Lung (tissue), 12 donors: ENCODE measurements around the gene NLRP12. TPM values are rescaled to one million over a fixed set of nuclear protein-coding genes. Genes with fewer than 3 reads are reported as not detected.

Experiments used
- ATAC-seq: fragments of 200-7000 bp; cut with Tn5 transposase; one replicate; pipeline ENCODE4 v1.9.1; 2020; ENCODE audit warnings: moderate number of reproducible peaks; ENCODE audit not compliant: insufficient read depth, low FRiP score
- DNase-seq, 3 donors: peaks; one replicate each; pipeline ENCODE4 v3.0.0-alpha.2; 2013 to 2017
- H3K27ac ChIP-seq, 2 donors: one replicate each; pipeline ENCODE4 v1.5.1; 2013; ENCODE audit warnings: mild to moderate bottlenecking in 2 of 2, moderate library complexity in 2 of 2, control low read depth in 1 of 2, inconsistent platforms in 1 of 2, low read depth in 1 of 2, low read length in 1 of 2
- H3K27me3 ChIP-seq, 3 donors: one replicate each; pipeline ENCODE4 v1.5.1; 2013; ENCODE audit warnings: low read length in 2 of 3; ENCODE audit not compliant: control insufficient read depth in 3 of 3, insufficient read depth in 3 of 3
- H3K36me3 ChIP-seq, 4 donors: one replicate each; pipeline ENCODE4 v1.5.1; 2013; ENCODE audit warnings: low read length in 4 of 4, mild to moderate bottlenecking in 1 of 4, moderate library complexity in 1 of 4; ENCODE audit not compliant: control insufficient read depth in 4 of 4, insufficient read depth in 4 of 4
- H3K4me1 ChIP-seq, 5 donors: one replicate each; pipeline ENCODE4 v1.5.1; 2013; ENCODE audit warnings: low read length in 5 of 5, mild to moderate bottlenecking in 2 of 5, moderate library complexity in 1 of 5; ENCODE audit not compliant: control insufficient read depth in 5 of 5, insufficient read depth in 5 of 5
- H3K4me3 ChIP-seq: one replicate; pipeline ENCODE4 v1.5.1; 2013; ENCODE audit warnings: mild to moderate bottlenecking, control low read depth, moderate library complexity
- H3K9ac ChIP-seq, 2 donors: one replicate each; pipeline ENCODE4 v1.5.1; 2013; ENCODE audit warnings: low read length in 2 of 2, control low read depth in 1 of 2; ENCODE audit not compliant: insufficient read depth in 1 of 2
- H3K9me3 ChIP-seq, 4 donors: one replicate each; pipeline ENCODE4 v1.5.1; 2013; ENCODE audit warnings: low read length in 3 of 4, mild to moderate bottlenecking in 1 of 4, moderate library complexity in 1 of 4; ENCODE audit not compliant: control insufficient read depth in 4 of 4, insufficient read depth in 3 of 4
- CTCF ChIP-seq: IDR thresholded peaks from 2 replicates; pipeline ENCODE4 v1.5.1; 2012; ENCODE audit warnings: mild to moderate bottlenecking; ENCODE audit errors: control extremely low read depth, extremely low read depth
- WGBS, 2 donors: extraction: QIAGEN DNeasy Blood & Tissue Kit; methylation state at CpG; one replicate each; pipeline ENCODE4 v1.1.7; 2013; 5-methylcytosine and 5-hydroxymethylcytosine counted together
- polyA plus RNA-seq, 2 donors: library from polyadenylated mRNA; stranded (reverse); fragments of 200-250 nt; gene quantifications; one replicate each; pipeline ENCODE4 v1.2.1, GENCODE V29; 2013
- total RNA-seq, 2 donors: library from RNA; depleted of rRNA in 1 of 2; stranded (reverse); fragments of >200 nt in 1 of 2; gene quantifications; one replicate each; pipeline ENCODE4 v1.2.1, GENCODE V29; 2014 to 2021
- donor health status: control.
- donor health status: control.
- donor health status: Bipolar disorder and iron deficiency.
- donor health status: healthy.
- donor health status: DM: yes; HTN: yes; CAD: no.

The NLRP12 gene
- total and polyA plus RNA-seq, 4 donors: 1.1 to 11.5 (median 5.8) TPM

- 23 to 29% methylated on average over 5 of the region's 5 CpGs for WGBS, 2 donors
- peaks cover 0 to 3% (median 0%) of the 10 kb centered on the region in 4 donors for H3K36me3 ChIP-seq
- no peak overlapping the region for H3K4me3 ChIP-seq
- peak in 2 of 3 donors; percentile 25 to 58 for DNase-seq
- peak; percentile 34 for TF ChIP-seq CTCF
- H3K4me1 ChIP-seq: no peaks in the 10 kb centered on the region
- no peaks in the 10 kb centered on the region for H3K27me3 ChIP-seq
- H3K27ac ChIP-seq: no peak overlapping the region
- H3K9me3 ChIP-seq: no peaks in the 10 kb centered on the region
- ATAC-seq: no peak
- no peak overlapping the region for H3K9ac ChIP-seq
Observed at GRCh38 chr19:53808710-53809125, 15.4 kb downstream of the NLRP12 start.

- Histone ChIP-seq H3K27ac (no peak overlapping the region), H3K27me3 (no peaks in the 10 kb centered on the region), H3K4me1 (no peaks in the 10 kb centered on the region), H3K9me3 (peaks cover 0 to 2% (median 0%) of the 10 kb centered on the region in 4 donors), H3K36me3 (peaks cover 0 to 5% (median 0%) of the 10 kb centered on the region in 4 donors), H3K4me3 (no peak overlapping the region), H3K9ac (no peak overlapping the region)
- ATAC-seq: no peak
- no peak for DNase-seq
- WGBS, 2 donors: 90 to 96% methylated on average over 9 of the region's 9 CpGs
- TF ChIP-seq CTCF: no peak
Observed at GRCh38 chr19:53801257-53801656, 22.9 kb downstream of the NLRP12 start.

- 66 to 79% methylated on average over 4 of the region's 4 CpGs for WGBS, 2 donors
- no peaks in the 10 kb centered on the region for H3K27me3 ChIP-seq
- no peak for ATAC-seq
- H3K27ac ChIP-seq: no peak overlapping the region
- no peak overlapping the region for H3K9ac ChIP-seq
- H3K9me3 ChIP-seq: no peaks in the 10 kb centered on the region
- no peak for TF ChIP-seq CTCF
- H3K4me3 ChIP-seq: no peak overlapping the region
- no peaks in the 10 kb centered on the region for H3K4me1 ChIP-seq
- peaks cover 0 to 2% (median 0%) of the 10 kb centered on the region in 4 donors for H3K36me3 ChIP-seq
- DNase-seq: no peak
Observed at GRCh38 chr19:53795019-53795418, 29.1 kb downstream of the NLRP12 start.

- WGBS, 2 donors: 28 to 30% methylated on average over 10 of the region's 10 CpGs
- TF ChIP-seq CTCF: peak; percentile 98
- ATAC-seq (peak; percentile 94), DNase-seq (peak; percentile 84 to 88 (median 85))
- no peaks in the 10 kb centered on the region for H3K9me3 ChIP-seq
- H3K27ac ChIP-seq: no peak overlapping the region
- H3K4me1 ChIP-seq: no peaks in the 10 kb centered on the region
- H3K27me3 ChIP-seq: no peaks in the 10 kb centered on the region
- H3K36me3 ChIP-seq: no peaks in the 10 kb centered on the region
- H3K4me3 ChIP-seq: no peak overlapping the region
- no peak overlapping the region for H3K9ac ChIP-seq
Observed at GRCh38 chr19:53792721-53793433, 31.2 kb downstream of the NLRP12 start.
